GM18873 (cell line): Measurements from ENCODE around the gene HLA-DMA.
A peak's percentile ranks its signal among the peaks of the same experiment; 100 is the strongest.

ENCODE experiments used
- ATAC-seq: cut with Tn5 transposase; IDR thresholded peaks from one replicate; pipeline ENCODE4 v1.9.1; 2021; ENCODE audit warnings: mild to moderate bottlenecking, moderate library complexity, moderate number of reproducible peaks; ENCODE audit not compliant: unreplicated experiment, low FRiP score

Gene HLA-DMA

DNA sequence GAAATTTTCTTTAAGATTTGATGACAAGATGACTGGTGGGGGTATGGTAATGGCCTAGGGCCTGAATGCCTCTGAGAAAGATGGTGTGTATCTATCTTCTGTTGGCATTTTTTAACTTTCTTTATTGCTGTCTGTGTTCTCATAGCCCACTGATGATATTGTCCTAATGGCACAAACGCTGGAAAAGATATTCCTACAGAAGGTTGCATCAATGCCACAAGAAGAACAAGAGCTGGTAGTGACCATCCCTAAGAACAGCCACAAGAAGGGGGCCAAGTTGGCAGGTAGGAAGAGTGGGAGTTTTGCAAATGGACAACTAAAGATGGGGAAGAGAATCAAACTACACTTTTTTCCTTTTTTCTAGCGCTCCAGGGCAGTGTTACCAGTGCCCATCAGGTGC is 23.0 kb upstream of the HLA-DMA start:
- no peak for ATAC-seq

DNA sequence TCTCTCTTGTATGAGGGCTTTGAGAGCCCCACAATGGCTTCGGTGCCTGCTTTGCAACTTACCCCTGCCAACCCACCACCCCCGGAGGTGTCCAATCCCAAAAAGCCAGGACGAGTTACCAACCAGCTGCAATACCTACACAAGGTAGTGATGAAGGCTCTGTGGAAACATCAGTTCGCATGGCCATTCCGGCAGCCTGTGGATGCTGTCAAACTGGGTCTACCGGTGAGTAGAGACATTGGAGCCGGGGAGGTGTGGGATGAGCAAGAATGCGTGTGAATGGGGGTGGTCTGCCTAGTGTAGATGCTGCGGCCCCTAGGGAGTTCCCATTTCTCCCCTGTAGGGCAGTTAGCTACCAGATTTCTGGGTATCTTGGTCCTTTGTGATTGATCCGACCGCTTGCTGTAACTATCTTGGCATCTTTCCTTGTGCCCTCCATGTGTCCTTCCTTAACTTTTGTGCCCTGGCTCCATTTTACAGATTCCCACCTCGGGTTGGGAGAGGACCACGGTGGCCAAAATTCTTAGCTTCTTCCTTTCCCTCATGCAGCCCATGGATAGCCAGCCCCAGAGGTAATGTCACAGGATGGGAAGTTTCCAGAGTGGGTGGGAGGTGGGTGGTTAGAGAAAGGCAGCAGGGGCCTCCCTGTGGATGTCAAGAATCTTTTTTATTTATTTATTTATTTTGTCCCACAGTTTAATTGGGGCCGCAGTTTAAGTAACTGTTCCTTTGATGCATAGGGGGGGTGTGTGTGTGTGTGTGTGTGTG is 21.8 kb upstream of the HLA-DMA start:
- no peak for ATAC-seq

DNA sequence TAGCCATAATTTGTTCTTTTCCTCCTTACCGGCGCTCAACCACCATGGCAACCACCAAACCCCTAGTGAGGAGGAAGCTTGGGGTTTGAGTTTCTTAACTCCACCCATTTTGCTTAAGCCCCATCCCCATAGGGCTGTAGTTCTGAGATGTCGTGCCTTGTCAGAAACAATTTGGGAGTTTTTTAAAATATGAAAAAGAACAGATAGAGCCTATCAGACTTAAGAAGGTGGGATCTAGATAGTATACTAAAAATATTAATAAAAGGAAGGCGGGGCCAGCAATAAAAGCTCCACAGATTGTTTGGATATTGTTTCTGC is 21.1 kb upstream of the HLA-DMA start:
- no peak for ATAC-seq

DNA sequence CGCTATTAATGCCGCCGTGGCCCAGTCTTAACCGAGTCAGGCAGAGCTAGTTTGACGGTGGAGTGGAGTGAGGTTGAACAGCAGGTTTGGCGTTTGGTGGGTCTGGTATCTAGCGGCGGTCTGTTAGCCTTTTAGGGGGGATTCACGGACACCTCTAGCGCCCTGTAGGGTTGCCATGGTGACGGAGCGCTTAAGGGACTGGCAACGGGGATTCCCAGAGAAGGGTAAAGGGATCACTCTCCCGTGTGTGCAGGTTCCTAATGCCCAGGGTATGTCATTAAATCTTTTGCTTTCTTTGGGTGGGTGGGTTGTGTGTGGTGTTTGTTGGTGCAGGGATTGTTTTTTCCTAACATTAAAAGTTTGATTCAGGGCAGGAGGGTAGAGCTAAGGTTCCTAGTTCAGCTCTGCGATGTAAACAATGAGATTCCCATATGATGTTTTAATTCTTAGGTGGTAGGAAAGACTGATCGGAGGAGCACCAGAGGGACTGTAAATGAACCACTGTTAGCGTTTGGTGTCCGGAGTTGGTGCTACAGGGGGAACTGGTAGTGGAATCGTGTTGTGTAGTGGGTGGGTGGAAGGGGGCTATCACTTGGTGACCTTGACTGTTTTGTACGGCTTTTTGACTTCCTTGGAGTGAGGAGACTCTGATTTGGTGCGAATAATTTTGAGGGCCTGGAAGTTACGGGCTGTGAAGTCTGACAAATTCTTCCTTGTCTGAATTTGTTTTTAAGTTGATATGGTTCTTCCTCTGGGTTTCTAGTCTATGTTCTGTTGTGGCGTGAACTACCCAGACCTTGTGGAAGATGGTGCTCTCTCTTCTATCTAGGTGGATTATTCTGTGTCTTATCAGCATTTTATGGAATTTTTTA is 20.5 kb upstream of the HLA-DMA start:
- ATAC-seq: no peak

DNA sequence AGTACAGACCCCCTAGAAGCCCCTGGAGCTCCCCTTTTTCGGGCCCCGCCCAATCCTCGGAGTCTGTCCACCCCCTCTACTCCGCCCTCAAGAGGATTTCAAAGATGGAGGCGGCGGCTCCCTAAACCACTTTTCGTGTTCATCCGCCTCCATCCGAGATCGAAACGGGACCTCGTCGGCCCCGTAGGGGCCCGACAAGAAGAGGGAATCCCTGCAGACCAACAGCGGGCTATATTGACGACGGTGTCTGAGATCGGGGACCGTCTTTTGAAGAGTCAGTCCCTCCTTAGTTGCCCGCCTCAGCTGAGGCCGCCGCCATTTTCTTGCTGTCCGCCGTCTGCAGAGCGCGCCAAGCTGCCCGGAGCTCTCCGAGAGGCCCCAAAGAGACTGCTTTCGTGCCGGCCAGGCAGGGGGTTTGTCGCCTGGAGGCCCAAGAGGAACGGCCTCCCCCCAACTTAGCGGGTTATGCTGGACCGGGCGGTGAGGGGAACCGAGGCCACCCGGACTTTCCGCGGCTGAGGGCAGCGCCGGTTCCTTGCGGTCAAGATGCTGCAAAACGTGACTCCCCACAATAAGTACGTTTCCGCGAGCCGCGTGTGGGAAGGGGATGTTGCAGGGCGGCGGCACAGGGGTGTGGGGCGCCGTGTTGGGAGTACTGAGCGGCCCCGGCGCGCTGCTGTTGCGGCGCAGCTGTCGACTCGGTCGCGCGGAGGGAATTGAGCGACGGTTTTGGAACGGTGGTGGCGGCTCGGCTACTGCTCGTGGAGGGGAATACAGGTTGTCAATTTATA is 19.7 kb upstream of the HLA-DMA start:
- ATAC-seq: peak; percentile 0

DNA sequence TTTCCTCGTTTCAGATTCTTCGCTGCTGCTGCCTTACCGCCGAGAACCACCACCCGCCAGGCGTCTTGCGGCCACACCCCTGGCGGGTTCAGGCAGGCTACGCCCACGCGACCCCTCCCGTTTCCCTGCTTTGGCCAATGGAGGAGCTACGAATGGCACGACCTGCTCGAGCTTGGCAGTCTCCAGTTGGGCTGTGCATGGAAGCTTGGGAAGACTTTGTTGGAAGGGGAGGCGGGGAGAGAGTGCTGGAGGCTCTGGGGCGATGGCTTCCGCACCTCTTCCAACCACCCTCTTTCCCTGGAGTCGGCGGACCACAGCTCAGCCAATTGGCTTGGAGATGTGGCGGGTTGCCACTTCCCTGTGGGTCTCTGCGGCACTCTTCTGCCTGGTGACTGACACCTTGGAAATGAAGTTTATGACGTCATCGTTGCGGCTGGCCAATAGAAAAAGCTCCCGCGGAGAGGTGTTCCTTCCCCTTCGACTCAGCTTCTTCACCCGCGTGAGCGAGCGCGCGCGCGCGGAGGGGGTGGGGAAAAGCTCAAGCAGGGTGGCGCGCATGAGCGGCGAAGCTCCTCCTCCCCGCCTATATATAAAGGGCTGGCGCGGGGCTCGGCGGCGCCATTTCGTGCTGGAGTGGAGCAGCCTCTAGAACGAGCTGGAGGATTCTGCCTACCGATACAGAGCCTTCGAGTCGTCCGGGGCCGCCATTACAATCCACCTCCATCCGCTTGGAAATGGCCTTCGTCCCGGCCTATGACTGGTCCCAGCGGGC is 18.9 kb upstream of the HLA-DMA start:
- ATAC-seq: peak; percentile 51

DNA sequence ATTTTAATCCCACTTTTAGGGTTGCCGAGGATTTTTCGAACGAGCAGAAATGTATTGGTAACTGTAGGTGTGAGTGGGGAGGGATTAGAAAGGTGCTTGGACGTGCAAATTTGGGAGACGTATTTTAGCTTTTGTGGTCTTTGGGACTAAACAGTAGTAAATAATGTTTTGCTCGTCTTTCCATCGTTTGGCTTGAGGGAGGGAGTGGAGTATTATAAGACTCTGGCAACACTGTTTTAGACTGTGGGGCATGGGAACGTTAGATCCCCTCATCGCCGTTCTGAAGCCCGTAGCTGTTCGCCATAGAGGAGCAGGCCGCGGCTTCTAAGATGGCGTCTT is 18.3 kb upstream of the HLA-DMA start:
- ATAC-seq: no peak

DNA sequence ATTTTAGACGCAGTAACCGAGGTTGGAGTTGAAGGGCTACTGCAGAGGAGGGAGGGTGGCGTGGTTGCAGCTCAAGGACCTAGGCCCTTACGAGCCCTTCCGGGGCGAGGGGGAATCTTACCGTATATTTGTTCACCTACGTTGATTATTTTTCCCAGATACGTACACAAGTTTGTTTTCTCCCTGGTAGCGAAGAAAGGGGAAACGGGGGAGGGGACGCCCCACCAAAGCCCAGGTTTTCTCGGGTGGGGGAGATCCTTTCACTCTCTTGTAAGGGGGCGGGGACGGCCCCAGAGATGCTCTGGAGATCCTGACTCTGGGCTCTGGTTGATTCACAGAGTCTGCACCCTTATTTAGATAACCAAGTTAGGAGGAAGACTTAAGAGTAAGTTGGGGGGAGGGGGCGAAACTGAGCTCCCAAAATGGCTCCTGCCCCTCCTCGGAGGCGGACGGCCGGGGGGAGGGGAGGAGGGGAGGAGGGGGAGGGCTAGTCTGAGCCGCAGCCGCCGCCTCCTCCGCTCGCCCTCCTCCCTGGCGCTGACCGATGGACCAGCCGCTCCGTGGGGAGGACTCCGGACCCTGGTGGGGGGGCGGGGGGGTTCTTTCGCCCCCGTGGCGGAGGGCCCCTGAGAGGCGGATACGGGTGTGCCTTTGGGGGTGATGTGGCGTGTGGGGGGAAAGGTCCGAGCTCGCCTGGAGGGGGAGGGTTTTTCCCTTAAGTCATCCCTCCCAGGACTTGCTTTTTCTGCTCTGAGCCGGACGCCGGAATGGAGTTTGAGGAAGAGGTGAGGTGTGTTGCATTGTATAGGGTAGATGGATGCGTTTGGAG is 17.7 kb upstream of the HLA-DMA start:
- no peak for ATAC-seq

DNA sequence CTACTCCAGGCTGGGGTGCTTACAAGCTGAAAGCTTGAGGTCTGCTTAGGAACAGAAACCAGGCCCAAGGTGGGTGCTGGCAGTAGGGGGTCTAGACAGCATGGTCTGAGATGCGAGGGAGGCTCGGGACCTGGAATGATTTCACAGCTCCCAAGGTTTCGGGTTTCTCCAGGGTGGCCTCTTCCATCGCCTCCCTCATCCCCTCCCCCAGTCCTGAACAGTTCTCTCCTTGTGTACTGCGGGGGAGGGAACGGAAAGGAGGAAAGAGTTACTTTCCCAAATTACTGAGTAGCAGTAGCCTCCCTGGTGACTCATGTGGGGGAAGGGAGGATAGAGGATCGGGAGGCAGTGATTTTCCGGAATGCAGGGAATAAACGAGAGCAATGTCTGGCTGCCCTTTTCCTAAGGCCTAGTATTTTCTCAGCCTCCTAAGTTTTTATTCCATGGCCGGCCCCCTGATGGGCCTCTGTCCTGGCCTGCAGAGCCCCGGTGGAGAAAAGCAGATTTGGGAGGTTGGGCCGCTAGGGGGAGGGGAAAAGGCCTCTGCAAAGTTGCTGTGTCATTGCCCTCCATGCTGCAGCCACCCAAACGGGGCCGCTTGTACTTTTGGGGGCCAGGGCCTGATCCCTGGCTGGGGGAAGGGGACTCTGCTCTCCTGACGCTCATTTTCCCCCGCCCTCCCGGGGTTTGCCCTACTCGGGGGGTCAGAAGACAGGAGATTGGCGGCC is 17.0 kb upstream of the HLA-DMA start:
- ATAC-seq: no peak

DNA sequence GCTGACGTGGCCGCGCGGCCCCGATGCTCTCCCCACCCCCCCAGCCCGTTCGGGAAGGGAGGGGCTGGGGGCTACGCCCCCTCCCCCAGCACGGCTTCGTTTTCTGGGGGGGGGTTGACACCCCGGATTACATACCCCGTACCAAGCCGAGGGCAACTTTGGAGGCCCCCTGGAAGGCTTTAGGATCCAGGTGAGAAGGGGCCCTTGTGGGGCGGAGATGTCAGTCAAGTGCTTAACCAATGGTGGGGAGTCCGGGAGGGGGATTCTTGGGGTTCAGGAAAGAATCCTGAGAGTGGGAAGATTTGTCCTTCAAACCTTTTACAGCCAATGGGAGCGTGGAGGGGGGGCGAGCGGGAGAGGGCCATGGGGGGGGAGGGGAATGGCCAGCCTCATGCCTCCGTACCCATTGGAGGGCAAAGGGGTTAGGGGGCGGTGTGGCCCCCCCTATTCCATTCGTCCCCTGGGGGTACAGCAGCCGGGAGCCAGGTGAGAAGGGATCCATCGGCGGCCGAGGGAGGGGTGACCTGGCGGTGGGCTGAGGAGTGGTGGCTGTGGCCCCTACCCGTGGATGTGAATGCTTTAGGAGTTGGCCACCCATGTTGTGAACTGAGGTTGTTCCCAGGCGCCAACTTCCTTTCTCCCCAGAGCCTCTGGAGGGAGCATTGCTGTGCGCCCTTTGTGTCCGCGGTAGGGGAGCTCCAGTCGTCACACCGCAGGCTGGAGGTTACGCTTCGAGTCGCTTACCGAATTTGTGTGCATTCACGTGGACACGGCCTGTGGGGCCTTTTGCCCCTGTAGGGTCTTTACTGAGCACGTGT is 16.2 kb upstream of the HLA-DMA start:
- no peak for ATAC-seq

DNA sequence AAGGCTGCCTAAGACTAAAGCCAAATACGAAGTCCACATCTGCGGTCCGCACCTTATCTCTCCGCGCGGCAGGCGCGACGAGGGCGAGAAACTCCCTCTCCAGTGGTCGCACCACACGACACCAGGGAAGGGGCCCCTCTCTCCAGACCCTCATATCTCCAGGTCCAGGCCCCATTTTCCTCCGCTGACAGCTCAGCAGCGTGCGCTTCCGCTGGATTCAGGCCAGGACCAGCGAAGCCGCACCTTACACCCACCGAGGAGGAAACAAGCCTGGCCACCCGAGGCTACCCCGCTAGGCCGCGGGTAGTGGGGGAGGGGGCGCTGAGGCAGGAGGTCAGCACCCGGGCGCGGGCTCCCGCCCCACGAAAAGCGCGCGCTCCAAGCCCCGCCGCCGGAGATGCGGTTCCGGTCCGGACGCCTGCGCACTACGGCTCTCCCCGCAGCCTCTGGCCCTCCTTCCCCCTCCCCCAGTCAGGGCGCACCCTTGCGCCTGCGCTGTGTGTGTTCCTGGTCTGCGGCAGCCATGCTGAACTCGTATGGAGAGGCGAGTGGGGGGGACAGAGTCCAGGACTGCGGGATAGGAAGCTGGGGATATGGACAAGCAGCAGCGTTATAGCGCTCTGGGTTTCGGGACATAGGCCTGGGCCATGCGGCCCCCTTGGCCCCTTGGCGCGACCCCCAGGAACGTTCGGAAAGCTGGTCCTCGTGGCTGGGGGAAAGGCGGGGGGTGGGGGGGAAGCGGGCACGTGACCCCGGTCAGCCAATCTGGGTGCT is 15.4 kb upstream of the HLA-DMA start, which contains the start of gene BRD2:
TSS of gene BRD2 (plus strand) at position 502 of the 774 bp plus-strand sequence. CDS start 4,305 bp downstream, outside the sequence.
- peak; percentile 26 for ATAC-seq

DNA sequence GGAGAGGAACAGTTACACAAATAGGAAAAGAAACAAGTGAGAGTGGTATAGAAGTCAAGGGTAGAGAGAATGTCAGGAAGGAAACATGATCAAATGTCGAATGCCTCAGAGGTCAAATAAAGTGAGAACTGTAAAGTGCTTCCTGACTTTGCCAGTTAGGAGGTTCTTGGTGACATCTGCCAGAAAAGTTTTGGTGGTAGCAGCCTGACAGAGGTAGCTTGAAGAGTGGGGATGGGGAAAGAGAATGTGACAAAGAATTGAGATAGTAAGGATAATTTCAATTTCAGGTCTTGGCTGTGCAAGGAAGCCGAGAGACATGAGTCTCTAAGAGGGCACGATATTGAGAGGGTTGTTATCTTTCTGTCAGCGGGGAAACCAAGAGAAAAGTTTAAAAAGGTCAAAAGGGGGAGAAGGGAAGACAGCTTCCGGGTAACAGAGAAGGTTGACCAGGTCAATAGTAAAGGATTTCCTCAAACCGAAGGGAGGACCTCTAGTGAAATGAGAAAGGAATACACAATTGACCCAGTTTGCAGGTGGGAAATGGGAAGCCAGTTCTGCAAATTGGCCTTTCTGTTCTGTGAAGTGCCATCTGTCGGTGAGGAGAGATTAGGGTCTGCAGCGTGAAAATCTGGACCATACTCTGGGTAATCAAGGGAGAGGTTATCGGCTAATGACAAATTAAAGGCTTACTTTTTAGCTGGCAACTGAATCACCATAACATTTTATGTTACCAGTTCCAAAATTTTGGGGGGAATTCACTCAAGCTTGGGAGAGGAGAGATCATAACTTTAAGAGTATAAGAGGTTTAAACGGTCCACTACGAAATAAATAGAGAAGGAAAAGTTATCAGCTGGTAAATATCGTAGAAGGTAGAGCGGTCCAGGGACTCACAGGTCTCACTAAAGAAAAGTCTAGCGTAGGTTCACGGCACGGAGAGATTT is 14.5 kb upstream of the HLA-DMA start:
- no peak for ATAC-seq

DNA sequence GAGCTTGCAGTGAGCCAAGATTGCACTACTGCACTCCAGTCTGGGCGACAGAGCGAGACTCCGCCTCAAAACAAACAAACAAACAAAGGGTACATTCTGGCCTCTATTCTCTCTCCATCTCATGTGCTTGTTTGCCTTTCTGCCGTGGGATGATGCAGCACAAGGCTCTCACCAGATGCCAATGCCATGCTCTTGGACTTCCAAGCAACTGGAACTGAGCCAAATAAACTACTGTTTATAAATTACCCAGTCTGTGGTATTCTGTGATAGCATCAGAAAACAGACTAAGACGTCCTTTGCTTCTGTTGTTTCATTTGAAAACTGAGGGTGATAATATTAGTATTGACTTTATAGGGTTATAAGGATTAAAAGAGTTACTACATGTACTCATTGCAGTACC is 11.9 kb upstream of the HLA-DMA start:
- no peak for ATAC-seq

DNA sequence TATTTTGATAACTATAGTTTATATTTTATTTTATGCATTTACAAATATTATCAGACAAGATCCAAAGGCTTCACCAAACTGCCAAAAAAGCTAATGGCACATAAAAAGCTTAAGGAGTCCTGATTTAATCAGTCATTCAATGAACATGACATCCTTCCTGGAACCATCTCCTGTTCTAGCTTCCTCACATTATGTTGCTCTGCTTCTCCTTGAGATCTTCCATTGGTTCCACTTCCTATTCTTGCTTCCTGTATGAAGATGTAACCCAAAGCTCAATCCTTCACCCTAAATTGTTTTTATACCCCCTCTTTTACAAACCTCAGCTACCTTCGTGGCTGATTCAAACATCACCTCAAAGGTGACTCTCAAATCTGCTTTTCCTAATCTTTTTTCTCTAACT is 11.0 kb upstream of the HLA-DMA start:
- no peak for ATAC-seq

DNA sequence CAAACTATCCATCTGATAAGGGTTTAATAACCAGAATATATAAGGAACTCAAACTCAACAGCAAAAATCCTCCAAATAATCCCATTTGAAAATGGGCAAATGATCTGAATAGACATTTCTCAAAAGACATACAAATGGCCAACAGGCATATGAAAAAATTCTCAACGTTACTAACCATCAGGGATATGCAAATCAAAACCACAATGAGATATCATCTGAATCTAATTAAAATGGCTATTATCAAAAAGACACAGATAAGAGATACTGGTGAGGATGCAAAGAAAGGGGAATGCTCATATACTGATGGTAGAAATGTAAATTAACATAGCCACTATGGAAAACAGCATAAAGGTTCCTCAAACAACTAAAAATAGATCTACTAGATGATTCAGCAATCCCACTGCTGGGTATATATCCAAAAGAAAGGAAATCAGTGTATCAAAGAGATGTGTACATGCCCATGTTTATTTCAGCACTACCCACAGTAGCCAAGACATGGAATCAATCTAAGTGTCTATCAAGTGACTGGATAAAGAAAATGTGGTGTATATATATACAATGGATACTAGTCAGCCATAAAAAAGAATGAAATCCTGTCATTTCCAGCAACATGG is 9.4 kb upstream of the HLA-DMA start:
- no peak for ATAC-seq

DNA sequence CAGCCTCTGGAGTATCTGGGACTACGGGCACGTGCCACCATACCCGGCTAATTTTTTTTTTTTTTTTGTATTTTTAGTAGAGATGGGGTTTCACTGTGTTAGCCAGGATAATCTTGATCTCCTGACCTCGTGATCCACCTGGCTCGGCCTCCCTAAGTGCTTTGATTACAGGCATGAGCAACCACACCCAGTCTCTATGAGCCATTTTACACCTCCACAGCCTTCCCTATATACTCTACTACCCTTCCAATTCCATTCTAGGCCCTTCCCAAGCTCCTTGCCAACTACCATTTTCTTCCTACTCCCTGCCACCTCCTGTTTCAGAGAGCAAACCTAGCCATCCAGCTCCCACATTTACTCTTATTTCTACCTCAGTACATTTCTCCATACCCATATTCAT is 7.7 kb upstream of the HLA-DMA start:
- ATAC-seq: no peak
